Kidney epithelial cell (primary cell): ENCODE data around the gene TSPAN5. TPM values are rescaled to one million over a fixed set of nuclear protein-coding genes. Genes with fewer than 3 reads are reported as not detected.

Experiments
- DNase-seq: peaks from one replicate; pipeline ENCODE4 v3.0.0-alpha.2; 2010; ENCODE audit warnings: low read depth
- H3K27me3 ChIP-seq: 2 replicates; pipeline ENCODE4 v1.6.0; 2011; ENCODE audit warnings: low read length; ENCODE audit not compliant: control insufficient read depth, insufficient read depth
- H3K36me3 ChIP-seq: 2 replicates; pipeline ENCODE4 v1.5.1; 2011; ENCODE audit warnings: low read length; ENCODE audit not compliant: control insufficient read depth, insufficient read depth
- H3K4me3 ChIP-seq: 2 replicates; pipeline ENCODE4 v1.5.1; 2011; ENCODE audit warnings: low read depth, mild to moderate bottlenecking, control low read depth, low read length
- CTCF ChIP-seq: IDR thresholded peaks from 2 replicates; pipeline ENCODE4 v1.5.1; 2011; ENCODE audit warnings: mild to moderate bottlenecking, moderate library complexity, low read length, control low read depth, inconsistent platforms; ENCODE audit not compliant: insufficient read depth, poor library complexity, severe bottlenecking
- total RNA-seq: library from RNA; depleted of rRNA; stranded (reverse); fragments of >200 nt; gene quantifications from 2 replicates; pipeline ENCODE4 v1.2.3, GENCODE V29; 2015

Gene TSPAN5
- total RNA-seq, 1 donor from 2014 or later = 20.5 TPM

GRCh38 chr4:98565681-98566301, 92.6 kb downstream of the TSPAN5 start:
- TF ChIP-seq CTCF = no peak
- no peaks in the 10 kb centered on the region for H3K27me3 ChIP-seq
- no peaks in the 10 kb centered on the region for H3K36me3 ChIP-seq
- no peak overlapping the region for H3K4me3 ChIP-seq
- no peak for DNase-seq

- no peak for TF ChIP-seq CTCF
- Histone ChIP-seq H3K27me3 (no peaks in the 10 kb centered on the region), H3K36me3 (no peaks in the 10 kb centered on the region), H3K4me3 (no peak overlapping the region)
- no peak for DNase-seq
Measured at GRCh38 chr4:98564852-98565251, 93.6 kb downstream of the TSPAN5 start.

GRCh38 chr4:98560321-98560720, 98.1 kb downstream of the TSPAN5 start:
- Histone ChIP-seq H3K27me3 (no peaks in the 10 kb centered on the region), H3K4me3 (no peak overlapping the region), H3K36me3 (no peaks in the 10 kb centered on the region)
- TF ChIP-seq CTCF = no peak
- no peak for DNase-seq

- Histone ChIP-seq H3K36me3 (no peaks in the 10 kb centered on the region), H3K27me3 (no peaks in the 10 kb centered on the region), H3K4me3 (no peak overlapping the region)
- TF ChIP-seq CTCF = no peak
- DNase-seq = no peak
Measured at GRCh38 chr4:98558471-98559169, 99.8 kb downstream of the TSPAN5 start.

- DNase-seq = no peak
- Histone ChIP-seq H3K36me3 (no peaks in the 10 kb centered on the region), H3K4me3 (no peak overlapping the region), H3K27me3 (no peaks in the 10 kb centered on the region)
- no peak for TF ChIP-seq CTCF
Measured at GRCh38 chr4:98557194-98557892, 101.1 kb downstream of the TSPAN5 start.
